Upper lobe of left lung (tissue), 6 donors: ENCODE measurements around the gene SLC26A3. TPM values are rescaled to one million over a fixed set of nuclear protein-coding genes. Genes with fewer than 3 reads are reported as not detected.

Experiments
- ATAC-seq, 2 donors: fragments of 200-7000 bp; cut with Tn5 transposase; one replicate each; pipeline ENCODE4 v1.9.1; 2022; ENCODE audit warnings: mild to moderate bottlenecking in 2 of 2, moderate library complexity in 2 of 2; ENCODE audit not compliant: low FRiP score in 2 of 2
- DNase-seq, 2 donors: peaks; one replicate each; pipeline ENCODE4 v3.0.0-alpha.2; 2019 to 2020
- H3K27ac ChIP-seq, 4 donors: fragments of 200-600 bp; sonication (generic); one replicate each; pipeline ENCODE4 v1.5.1; 2016 to 2019
- H3K27me3 ChIP-seq, 4 donors: fragments of 200-600 bp; sonication (generic); one replicate each; pipeline ENCODE4 v1.5.1; 2017 to 2019
- H3K36me3 ChIP-seq, 4 donors: fragments of 200-600 bp; sonication (generic); one replicate each; pipeline ENCODE4 v1.5.1; 2016 to 2019
- H3K4me1 ChIP-seq, 4 donors: fragments of 200-600 bp; sonication (generic); one replicate each; pipeline ENCODE4 v1.5.1; 2018 to 2019
- H3K4me3 ChIP-seq, 4 donors: fragments of 200-600 bp; sonication (generic); one replicate each; pipeline ENCODE4 v1.5.1; 2017 to 2019; ENCODE audit warnings: mild to moderate bottlenecking in 2 of 4, moderate library complexity in 1 of 4
- H3K9me3 ChIP-seq, 4 donors: fragments of 200-600 bp; sonication (generic); one replicate each; pipeline ENCODE4 v1.5.1; 2018 to 2019
- CTCF ChIP-seq, 6 experiments: fragments of 450-650 bp in 4 of 6; fragments of 200-600 bp in 2 of 6; sonication (generic) in 2 of 6; IDR thresholded peaks; one replicate each; pipeline ENCODE4 v1.5.1; 2016 to 2019; ENCODE audit warnings: antibody characterized with exemption in 6 of 6
- EP300 ChIP-seq, 4 donors: sonication (generic); formaldehyde crosslinking; IDR thresholded peaks; one replicate each; pipeline ENCODE4 v1.5.1; 2017; ENCODE audit warnings: antibody characterized with exemption in 4 of 4, control low read depth in 2 of 4
- POLR2A ChIP-seq, 4 donors: fragments of 450-650 bp; IDR thresholded peaks; one replicate each; pipeline ENCODE4 v1.5.1; 2016 to 2017; ENCODE audit warnings: antibody characterized with exemption in 4 of 4, mild to moderate bottlenecking in 2 of 4
- POLR2AphosphoS5 ChIP-seq, 2 donors: sonication (generic); formaldehyde crosslinking; IDR thresholded peaks; one replicate each; pipeline ENCODE4 v1.5.1; 2017; ENCODE audit warnings: antibody characterized with exemption in 2 of 2
- WGBS, 2 donors: methylation state at CpG; one replicate each; pipeline ENCODE4 v1.1.5; 2017 to 2018; 5-methylcytosine and 5-hydroxymethylcytosine counted together
- total RNA-seq, 6 donors: library from RNA; depleted of rRNA in 4 of 6; stranded (reverse); fragments of >200 nt in 4 of 6; gene quantifications; one replicate each; pipeline versions ENCODE4 v1.1.0 to v1.2.1, GENCODE V29; 2016 to 2021
- donor health status: DM: no; HTN: no; CAD: no; lungs with moderate emphysema.
- donor health status: DM: no; HTN: yes; CAD: no; lungs with severe emphysema.

The SLC26A3 gene
- total RNA-seq, 6 donors from 2014 or later = 0.43 to 5.4 (median 0.67) TPM; not detected in 3

GRCh38 chr7:107773027-107773426, 30.0 kb downstream of the SLC26A3 start:
- Histone ChIP-seq H3K27ac (no peak overlapping the region), H3K36me3 (no peaks in the 10 kb centered on the region), H3K9me3 (no peaks in the 10 kb centered on the region), H3K27me3 (no peaks in the 10 kb centered on the region), H3K4me3 (no peak overlapping the region), H3K4me1 (no peaks in the 10 kb centered on the region)
- no peak for TF ChIP-seq CTCF (IDR thresholded peaks at IDR 0.05)
- no peak for TF ChIP-seq POLR2AphosphoS5 (IDR thresholded peaks at IDR 0.05)
- TF ChIP-seq EP300 (IDR thresholded peaks at IDR 0.05) = no peak
- TF ChIP-seq POLR2A (IDR thresholded peaks at IDR 0.05) = no peak
- DNase-seq (no peak), ATAC-seq (no peak)
- WGBS, 2 donors = 55 to 66% methylated on average over 2 of the region's 2 CpGs

- WGBS, 2 donors = 63 to 83% methylated on average over 1 of the region's 1 CpG
- H3K27ac ChIP-seq = no peak overlapping the region
- H3K36me3 ChIP-seq = no peaks in the 10 kb centered on the region
- no peak overlapping the region for H3K4me3 ChIP-seq
- no peak for DNase-seq
- H3K9me3 ChIP-seq = no peaks in the 10 kb centered on the region
- TF ChIP-seq CTCF (IDR thresholded peaks at IDR 0.05) = no peak
- no peak for TF ChIP-seq POLR2A (IDR thresholded peaks at IDR 0.05)
- TF ChIP-seq POLR2AphosphoS5 (IDR thresholded peaks at IDR 0.05) = no peak
- no peak for TF ChIP-seq EP300 (IDR thresholded peaks at IDR 0.05)
- no peaks in the 10 kb centered on the region for H3K4me1 ChIP-seq
- ATAC-seq = no peak
- no peaks in the 10 kb centered on the region for H3K27me3 ChIP-seq
Measured at GRCh38 chr7:107768263-107768662, 34.8 kb downstream of the SLC26A3 start.

GRCh38 chr7:107767391-107767790, 35.6 kb downstream of the SLC26A3 start:
- no peaks in the 10 kb centered on the region for H3K27me3 ChIP-seq
- DNase-seq (no peak), ATAC-seq (no peak)
- no peaks in the 10 kb centered on the region for H3K4me1 ChIP-seq
- no peaks in the 10 kb centered on the region for H3K36me3 ChIP-seq
- H3K4me3 ChIP-seq = no peak overlapping the region
- H3K9me3 ChIP-seq = no peaks in the 10 kb centered on the region
- H3K27ac ChIP-seq = no peak overlapping the region
- 93 to 98% methylated on average over 2 of the region's 2 CpGs for WGBS, 2 donors
- TF ChIP-seq POLR2AphosphoS5 (IDR thresholded peaks at IDR 0.05) = no peak
- no peak for TF ChIP-seq CTCF (IDR thresholded peaks at IDR 0.05)
- TF ChIP-seq EP300 (IDR thresholded peaks at IDR 0.05) = no peak
- TF ChIP-seq POLR2A (IDR thresholded peaks at IDR 0.05) = no peak

- Histone ChIP-seq H3K9me3 (no peaks in the 10 kb centered on the region), H3K27me3 (no peaks in the 10 kb centered on the region), H3K36me3 (peaks cover 25 to 74% (median 38%) of the 10 kb centered on the region in 4 donors), H3K4me1 (no peaks in the 10 kb centered on the region), H3K27ac (no peak overlapping the region), H3K4me3 (no peak overlapping the region)
- ATAC-seq (no peak), DNase-seq (no peak)
- 94 to 100% methylated on average over 1 of the region's 1 CpG for WGBS, 2 donors
- TF ChIP-seq EP300 (IDR thresholded peaks at IDR 0.05) = no peak
- TF ChIP-seq POLR2A (IDR thresholded peaks at IDR 0.05) = no peak
- TF ChIP-seq POLR2AphosphoS5 (IDR thresholded peaks at IDR 0.05) = no peak
- TF ChIP-seq CTCF (IDR thresholded peaks at IDR 0.05) = no peak
Measured at GRCh38 chr7:107758667-107759066, 44.4 kb downstream of the SLC26A3 start.

GRCh38 chr7:107754642-107755041, 48.4 kb downstream of the SLC26A3 start:
- no peaks in the 10 kb centered on the region for H3K9me3 ChIP-seq
- ATAC-seq = no peak
- no peaks in the 10 kb centered on the region for H3K27me3 ChIP-seq
- no peak overlapping the region for H3K4me3 ChIP-seq
- H3K4me1 ChIP-seq = no peaks in the 10 kb centered on the region
- H3K36me3 ChIP-seq = peaks cover 30 to 100% (median 61%) of the 10 kb centered on the region in 4 donors
- 97 to 99% methylated on average over 2 of the region's 2 CpGs for WGBS, 2 donors
- TF ChIP-seq POLR2A (IDR thresholded peaks at IDR 0.05) = no peak
- TF ChIP-seq EP300 (IDR thresholded peaks at IDR 0.05) = no peak
- no peak for TF ChIP-seq POLR2AphosphoS5 (IDR thresholded peaks at IDR 0.05)
- TF ChIP-seq CTCF (IDR thresholded peaks at IDR 0.05) = no peak
- H3K27ac ChIP-seq = no peak overlapping the region
- DNase-seq = no peak
